ENCODE data around the gene COBLL1. TPM values are rescaled to one million over a fixed set of nuclear protein-coding genes. Genes with fewer than 3 reads are reported as not detected.

The COBLL1 gene
- total RNA-seq, 2 donors from 2014 or later: 20.7 to 23.9 TPM

GRCh38 chr2:164693834-164694233 is 147.8 kb downstream of the COBLL1 start:
- H3K27me3 ChIP-seq: no peaks in the 10 kb centered on the region
- intact Hi-C loops (cut with DNase I): no loop called here
- no peak for TF ChIP-seq CTCF (IDR thresholded peaks at IDR 0.05)
- DNase-seq: no peak
- H3K9ac ChIP-seq (ENCODE audit: low read depth in 2 of 2, low read length in 2 of 2): no peak overlapping the region
- H3K27ac ChIP-seq: no peak overlapping the region
- H3K36me3 ChIP-seq: no peaks in the 10 kb centered on the region
- no peaks in the 10 kb centered on the region for H3K4me1 ChIP-seq
- no peaks in the 10 kb centered on the region for H3K9me3 ChIP-seq
- no peak overlapping the region for H3K4me3 ChIP-seq

GRCh38 chr2:164693390-164693789 is 148.2 kb downstream of the COBLL1 start:
- no peak for DNase-seq
- no peaks in the 10 kb centered on the region for H3K9me3 ChIP-seq
- H3K27ac ChIP-seq: no peak overlapping the region
- no peak overlapping the region for H3K9ac ChIP-seq (ENCODE audit: low read depth in 2 of 2, low read length in 2 of 2)
- H3K4me1 ChIP-seq: no peaks in the 10 kb centered on the region
- H3K36me3 ChIP-seq: no peaks in the 10 kb centered on the region
- H3K27me3 ChIP-seq: no peaks in the 10 kb centered on the region
- intact Hi-C loops (cut with DNase I): no loop called here
- no peak for TF ChIP-seq CTCF (IDR thresholded peaks at IDR 0.05)
- H3K4me3 ChIP-seq: no peak overlapping the region

GRCh38 chr2:164692958-164693357 is 148.7 kb downstream of the COBLL1 start:
- H3K4me3 ChIP-seq: no peak overlapping the region
- H3K27me3 ChIP-seq: no peaks in the 10 kb centered on the region
- H3K27ac ChIP-seq: no peak overlapping the region
- DNase-seq: no peak
- no peaks in the 10 kb centered on the region for H3K36me3 ChIP-seq
- H3K9me3 ChIP-seq: no peaks in the 10 kb centered on the region
- TF ChIP-seq CTCF (IDR thresholded peaks at IDR 0.05): no peak
- no peak overlapping the region for H3K9ac ChIP-seq (ENCODE audit: low read depth in 2 of 2, low read length in 2 of 2)
- no peaks in the 10 kb centered on the region for H3K4me1 ChIP-seq
- intact Hi-C loops (cut with DNase I): no loop called here

- H3K27ac ChIP-seq: no peak overlapping the region
- no peaks in the 10 kb centered on the region for H3K9me3 ChIP-seq
- TF ChIP-seq CTCF (IDR thresholded peaks at IDR 0.05): no peak
- no peaks in the 10 kb centered on the region for H3K36me3 ChIP-seq
- H3K9ac ChIP-seq (ENCODE audit: low read depth in 2 of 2, low read length in 2 of 2): no peak overlapping the region
- DNase-seq: no peak
- no peaks in the 10 kb centered on the region for H3K27me3 ChIP-seq
- intact Hi-C loops (cut with DNase I): no loop called here
- H3K4me1 ChIP-seq: no peaks in the 10 kb centered on the region
- H3K4me3 ChIP-seq: no peak overlapping the region
These were observed 149.5 kb downstream of the COBLL1 start for GRCh38 chr2:164692114-164692513.

- DNase-seq: no peak
- no peak overlapping the region for H3K4me3 ChIP-seq
- H3K9ac ChIP-seq (ENCODE audit: low read depth in 2 of 2, low read length in 2 of 2): no peak overlapping the region
- no peak overlapping the region for H3K27ac ChIP-seq
- H3K9me3 ChIP-seq: no peaks in the 10 kb centered on the region
- intact Hi-C loops (cut with DNase I): no loop called here
- H3K36me3 ChIP-seq: no peaks in the 10 kb centered on the region
- no peaks in the 10 kb centered on the region for H3K4me1 ChIP-seq
- no peak for TF ChIP-seq CTCF (IDR thresholded peaks at IDR 0.05)
- H3K27me3 ChIP-seq: no peaks in the 10 kb centered on the region
These were observed 150.2 kb downstream of the COBLL1 start for GRCh38 chr2:164691346-164691887.

All from colonic mucosa (tissue), 4 donors.